Measurements from ENCODE around the gene SASH1. TPM values are rescaled to one million over a fixed set of nuclear protein-coding genes. Genes with fewer than 3 reads are reported as not detected.

SASH1 gene
- total RNA-seq, 3 donors from 2014 or later, result 107 to 304 (median 145) TPM

GRCh38 chr6:148441454-148441911, 98.8 kb downstream of the SASH1 start:
- Histone ChIP-seq H3K27ac (peak overlapping the region; percentile 84 to 87), H3K4me1 (no peaks in the 10 kb centered on the region), H3K36me3 (no peaks in the 10 kb centered on the region), H3K4me3 (no peak overlapping the region), H3K27me3 (no peaks in the 10 kb centered on the region), H3K9me3 (no peaks in the 10 kb centered on the region)
- TF ChIP-seq POLR2AphosphoS5 (IDR thresholded peaks at IDR 0.05), result no peak
- no peak for TF ChIP-seq POLR2A (IDR thresholded peaks at IDR 0.05)
- no peak for TF ChIP-seq CTCF (IDR thresholded peaks at IDR 0.05)
- DNase-seq (ENCODE audit: low spot score in 2 of 2), result no peak
- intact Hi-C loops (cut with DNase I; ENCODE audit: low total_unique reads), result no loop called here

- no peaks in the 10 kb centered on the region for H3K36me3 ChIP-seq
- no peaks in the 10 kb centered on the region for H3K4me1 ChIP-seq
- H3K27me3 ChIP-seq, result no peaks in the 10 kb centered on the region
- H3K27ac ChIP-seq, result peak overlapping the region in 1 of 2 donors; percentile 55
- H3K9me3 ChIP-seq, result no peaks in the 10 kb centered on the region
- intact Hi-C loops (cut with DNase I; ENCODE audit: low total_unique reads), result no loop called here
- no peak for DNase-seq (ENCODE audit: low spot score in 2 of 2)
- H3K4me3 ChIP-seq, result no peak overlapping the region
- TF ChIP-seq CTCF (IDR thresholded peaks at IDR 0.05), result no peak
- TF ChIP-seq POLR2AphosphoS5 (IDR thresholded peaks at IDR 0.05), result no peak
- TF ChIP-seq POLR2A (IDR thresholded peaks at IDR 0.05), result no peak
Measured at GRCh38 chr6:148443798-148444560, 101.3 kb downstream of the SASH1 start.

- no peaks in the 10 kb centered on the region for H3K36me3 ChIP-seq
- TF ChIP-seq CTCF (IDR thresholded peaks at IDR 0.05) (no peak), POLR2A (IDR thresholded peaks at IDR 0.05) (no peak), POLR2AphosphoS5 (IDR thresholded peaks at IDR 0.05) (no peak)
- intact Hi-C loops (cut with DNase I; ENCODE audit: low total_unique reads), result no loop called here
- no peak overlapping the region for H3K4me3 ChIP-seq
- H3K9me3 ChIP-seq, result no peaks in the 10 kb centered on the region
- peak in 1 of 2 donors; percentile 59 for DNase-seq (ENCODE audit: low spot score in 2 of 2)
- H3K4me1 ChIP-seq, result no peaks in the 10 kb centered on the region
- no peaks in the 10 kb centered on the region for H3K27me3 ChIP-seq
- H3K27ac ChIP-seq, result peak overlapping the region; percentile 25 to 55
Measured at GRCh38 chr6:148445116-148445515, 102.5 kb downstream of the SASH1 start.

GRCh38 chr6:148445620-148446019, 103.0 kb downstream of the SASH1 start:
- DNase-seq (ENCODE audit: low spot score in 2 of 2), result no peak
- Histone ChIP-seq H3K36me3 (no peaks in the 10 kb centered on the region), H3K9me3 (no peaks in the 10 kb centered on the region), H3K4me3 (no peak overlapping the region), H3K27me3 (no peaks in the 10 kb centered on the region), H3K27ac (peak overlapping the region in 1 of 2 donors; percentile 25), H3K4me1 (no peaks in the 10 kb centered on the region)
- intact Hi-C loops (cut with DNase I; ENCODE audit: low total_unique reads), result no loop called here
- TF ChIP-seq CTCF (IDR thresholded peaks at IDR 0.05), result no peak

- TF ChIP-seq POLR2AphosphoS5 (IDR thresholded peaks at IDR 0.05), result no peak
- TF ChIP-seq POLR2A (IDR thresholded peaks at IDR 0.05), result no peak
- no peak for TF ChIP-seq CTCF (IDR thresholded peaks at IDR 0.05)
- no peak for DNase-seq (ENCODE audit: low spot score in 2 of 2)
- Histone ChIP-seq H3K36me3 (no peaks in the 10 kb centered on the region), H3K4me1 (no peaks in the 10 kb centered on the region), H3K27me3 (no peaks in the 10 kb centered on the region), H3K27ac (no peak overlapping the region), H3K9me3 (no peaks in the 10 kb centered on the region), H3K4me3 (no peak overlapping the region)
- intact Hi-C loops (cut with DNase I; ENCODE audit: low total_unique reads), result no loop called here
Measured at GRCh38 chr6:148446681-148447080, 104.0 kb downstream of the SASH1 start.
